Activated gamma-delta T cell treated with Interleukin-2 at 50 U/mL for 16 hours (primary cell): Measurements from ENCODE around the gene TUBGCP3.
"Not testable (repeated sequence)": the region's sequence is repeated elsewhere in the genome, so short reads cannot be mapped to it uniquely, and the experiment has no call there.

Experiments used
- DNase-seq: peaks from one replicate; pipeline ENCODE4 v3.0.0-alpha.2; 2020

TUBGCP3 gene

GRCh38 chr13:112576191-112576590 is 11.8 kb downstream of the TUBGCP3 start:
- DNase-seq: no peak

- DNase-seq: no peak
These were observed 12.3 kb downstream of the TUBGCP3 start for GRCh38 chr13:112575675-112576074.

DNA sequence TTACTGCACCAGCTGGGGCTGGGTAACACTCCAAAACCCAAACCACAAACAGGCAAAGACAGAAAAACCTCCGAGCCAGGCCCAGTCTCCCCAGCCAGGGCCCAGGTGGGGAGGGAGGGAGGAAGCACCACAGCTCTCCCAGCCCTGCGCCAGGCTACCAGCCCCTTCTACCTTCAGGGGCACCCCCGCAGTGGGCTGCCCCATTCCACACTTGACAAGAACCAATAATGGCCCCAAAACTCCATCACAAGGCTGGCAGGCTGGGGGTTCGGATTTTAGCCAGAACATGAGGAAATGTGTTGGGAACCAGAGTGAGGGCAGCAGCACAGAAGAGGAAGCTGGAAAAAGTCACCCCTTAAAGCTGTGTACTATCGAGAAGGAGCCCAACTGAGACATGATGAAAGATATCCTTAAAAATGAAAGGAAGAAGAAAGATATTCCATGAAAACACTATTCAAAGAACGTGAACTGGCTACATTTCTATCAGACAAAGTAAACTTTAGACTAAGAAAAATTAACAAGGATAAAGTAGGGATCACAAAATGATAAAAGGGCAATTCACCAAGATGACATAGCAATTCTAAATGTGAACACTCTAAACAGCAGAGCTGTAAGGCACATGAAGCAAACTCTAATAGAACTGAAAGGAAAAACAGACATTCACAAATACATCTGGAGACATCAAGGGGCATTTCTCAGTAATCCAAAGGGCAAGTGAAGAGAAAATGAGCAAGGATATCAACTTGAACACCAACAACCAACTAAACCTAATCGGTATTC is 12.9 kb downstream of the TUBGCP3 start:
- DNase-seq: no peak

- DNase-seq: no peak
These were observed 13.5 kb downstream of the TUBGCP3 start for GRCh38 chr13:112574416-112574815.

DNA sequence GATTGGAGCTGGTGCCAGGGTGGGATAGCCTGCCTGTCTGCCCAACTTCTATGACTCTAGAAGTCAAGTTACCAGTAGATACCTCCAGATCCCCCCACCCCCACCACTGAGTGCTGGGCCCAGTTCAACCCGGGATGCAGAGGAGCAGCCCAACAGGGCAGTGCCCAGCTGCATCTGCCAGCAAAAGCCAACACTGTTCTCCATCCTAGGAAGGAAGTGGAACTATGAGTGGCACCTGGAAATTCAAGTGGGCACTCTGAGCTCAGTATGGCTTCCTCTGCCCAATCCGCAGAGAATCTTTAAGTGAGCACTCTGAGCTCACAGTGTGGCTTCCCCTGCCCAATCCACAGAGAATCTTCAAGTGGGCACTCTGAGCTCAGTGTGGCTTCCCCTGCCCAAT is 14.2 kb downstream of the TUBGCP3 start:
- DNase-seq: no peak

DNA sequence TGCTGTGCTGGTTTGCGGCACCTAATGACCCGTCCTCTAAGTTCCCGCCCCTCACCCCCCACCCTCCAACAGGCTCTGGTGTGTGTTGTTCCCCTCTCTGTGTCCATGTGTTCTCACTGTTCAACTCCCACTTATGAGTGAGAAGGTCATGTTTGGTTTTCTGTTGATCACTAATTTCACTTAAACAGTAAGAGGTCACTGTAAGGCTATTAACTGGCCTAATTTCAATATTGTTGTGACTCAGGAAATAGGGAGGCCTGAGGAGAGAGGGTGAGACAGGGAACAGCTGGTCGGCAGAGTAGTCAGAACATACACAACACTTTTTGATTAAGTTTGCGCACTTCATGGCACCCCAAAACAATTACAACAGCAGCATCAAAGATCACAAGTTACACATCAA is 15.6 kb downstream of the TUBGCP3 start:
- no peak for DNase-seq

DNA sequence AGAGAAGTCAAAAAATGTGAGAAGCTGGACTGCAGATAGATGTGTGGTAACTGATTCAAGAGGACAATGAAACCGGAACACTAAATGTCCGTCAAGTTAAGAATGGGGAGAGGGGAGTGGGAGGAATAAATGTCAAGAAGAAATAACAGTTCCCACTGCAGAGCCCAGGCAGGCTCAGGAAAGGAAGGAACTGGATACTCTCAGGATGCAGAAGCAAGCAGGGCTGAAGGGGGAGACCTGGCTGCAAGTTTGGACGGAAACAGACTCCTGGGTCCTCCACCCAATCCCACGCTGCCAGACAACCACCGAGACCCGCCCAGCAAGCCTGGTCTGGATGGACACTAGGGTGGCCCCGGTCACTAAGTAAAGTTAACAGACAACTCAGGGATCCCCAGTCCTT is 18.1 kb downstream of the TUBGCP3 start:
- no peak for DNase-seq

GRCh38 chr13:112567161-112567862 is 20.6 kb downstream of the TUBGCP3 start:
- no peak for DNase-seq

GRCh38 chr13:112562786-112563383 is 25.1 kb downstream of the TUBGCP3 start:
- no peak for DNase-seq

GRCh38 chr13:112562254-112562653 is 25.7 kb downstream of the TUBGCP3 start:
- DNase-seq: no peak

DNA sequence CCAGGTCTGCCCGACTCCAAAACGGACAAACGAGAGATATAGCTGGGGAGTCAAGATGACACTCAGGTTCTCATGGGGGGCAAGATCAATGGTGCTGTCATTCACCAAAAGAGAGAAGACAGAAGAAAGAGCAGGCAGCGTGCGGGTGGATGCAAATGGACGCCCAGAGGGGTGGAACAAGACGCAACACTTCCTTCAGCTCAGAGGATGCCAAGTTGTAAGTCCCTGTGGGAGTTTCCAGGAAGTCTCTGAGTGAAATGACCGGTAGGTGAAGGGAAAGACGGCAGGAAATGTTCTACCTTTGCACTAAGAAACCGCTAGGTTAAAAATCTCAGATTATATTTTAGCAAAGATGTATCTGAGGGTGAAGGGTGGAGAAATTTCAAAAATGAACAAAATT is 26.5 kb downstream of the TUBGCP3 start:
- DNase-seq: no peak

DNA sequence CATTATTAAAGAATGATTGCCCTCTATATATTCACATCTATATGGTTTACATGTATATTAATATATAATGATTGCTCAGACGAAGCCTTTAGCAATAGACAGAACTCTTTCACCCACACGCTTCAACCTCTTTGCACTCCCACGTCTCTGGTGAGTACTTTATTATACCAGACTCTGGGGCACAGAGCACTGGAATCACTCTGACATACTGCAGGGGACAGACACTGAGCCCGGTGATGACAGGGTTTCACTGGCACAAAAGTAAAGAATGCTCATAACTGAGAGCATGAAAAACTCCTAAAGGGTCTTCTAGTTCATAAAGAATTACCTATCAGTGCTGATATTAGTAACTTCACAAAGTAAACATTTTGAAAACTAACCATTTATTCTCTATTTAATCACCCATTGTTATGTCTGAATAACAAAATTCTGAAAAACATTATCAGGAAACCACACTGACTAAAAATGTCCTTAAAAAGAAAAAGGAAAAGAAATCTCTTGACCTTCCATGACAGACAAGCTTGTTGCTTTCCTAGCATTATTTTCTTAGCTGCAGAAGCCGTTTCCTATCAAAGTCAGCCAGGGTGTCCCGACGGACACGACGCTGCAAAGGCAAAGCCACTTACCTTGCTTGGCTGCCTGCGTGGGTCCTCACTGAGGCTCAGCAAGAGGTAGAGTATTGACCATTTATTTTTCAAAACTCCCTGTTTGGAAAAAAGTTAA is 29.1 kb downstream of the TUBGCP3 start:
- no peak for DNase-seq

GRCh38 chr13:112556600-112556999 is 31.4 kb downstream of the TUBGCP3 start:
- no peak for DNase-seq

- DNase-seq: no peak
These were observed 33.6 kb downstream of the TUBGCP3 start for GRCh38 chr13:112554214-112554850.

DNA sequence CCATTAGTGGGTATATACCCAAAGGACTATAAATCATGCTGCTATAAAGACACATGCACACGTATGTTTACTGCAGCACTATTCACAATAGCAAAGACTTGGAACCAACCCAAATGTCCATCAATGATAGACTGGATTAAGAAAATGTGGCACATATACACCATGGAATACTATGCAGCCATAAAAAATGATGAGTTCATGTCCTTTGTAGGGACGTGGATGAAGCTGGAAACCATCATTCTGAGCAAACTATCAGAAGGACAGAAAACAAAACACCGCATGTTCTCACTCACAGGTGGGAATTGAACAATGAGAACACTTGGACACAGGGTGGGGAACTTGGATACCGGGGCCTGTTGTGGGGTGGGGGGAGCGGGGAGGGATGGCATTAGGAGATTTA is 39.0 kb downstream of the TUBGCP3 start:
- DNase-seq: not testable (repeated sequence)

- no peak for DNase-seq
These were observed 42.1 kb downstream of the TUBGCP3 start for GRCh38 chr13:112545856-112546255.

GRCh38 chr13:112532837-112533745 is 54.9 kb downstream of the TUBGCP3 start:
- DNase-seq: no peak

DNA sequence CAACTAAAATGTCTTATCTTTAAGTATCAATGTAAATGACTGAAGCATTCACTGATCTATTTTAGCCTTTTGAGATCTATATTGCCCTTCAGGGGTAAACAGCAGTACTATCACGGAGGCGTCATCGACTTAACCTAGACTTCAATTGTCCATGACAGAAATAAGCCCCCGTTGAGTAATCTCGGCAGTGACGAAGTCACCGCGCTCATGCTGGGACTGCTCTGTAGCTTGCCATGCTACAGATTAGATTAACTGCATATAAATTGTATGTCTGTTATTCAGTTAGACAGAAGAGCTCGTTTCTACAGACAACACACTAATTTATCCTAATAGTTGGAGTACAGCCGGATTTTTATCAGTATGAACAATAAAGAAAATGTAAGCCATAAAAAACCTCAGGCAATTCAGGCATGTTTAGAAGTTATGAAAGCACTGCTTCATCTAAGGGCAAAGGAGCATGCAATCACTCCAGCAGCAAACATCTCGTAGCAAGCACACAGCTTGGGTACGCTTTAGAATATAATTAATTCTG is 56.6 kb downstream of the TUBGCP3 start:
- no peak for DNase-seq

- DNase-seq: no peak
These were observed 57.1 kb downstream of the TUBGCP3 start for GRCh38 chr13:112530861-112531260.

DNA sequence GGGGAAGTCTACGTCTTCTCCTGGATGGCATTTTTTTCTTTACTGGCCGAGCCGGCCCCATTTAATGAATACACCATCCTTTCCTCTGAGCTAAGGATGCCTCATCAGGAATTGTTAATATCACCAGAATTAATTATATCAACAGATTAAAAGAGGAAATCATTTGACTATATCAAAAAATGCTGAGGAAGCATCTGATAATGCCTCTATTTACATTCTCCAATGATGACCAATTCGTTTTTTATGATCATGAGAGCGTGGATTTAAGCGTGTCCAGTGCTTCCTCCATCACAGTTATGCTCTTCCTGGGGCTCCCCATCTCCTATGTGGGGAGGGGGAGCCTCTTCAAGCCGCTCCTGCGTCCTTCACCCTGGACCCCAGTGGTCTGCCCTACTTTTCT is 58.7 kb downstream of the TUBGCP3 start:
- DNase-seq: no peak

DNA sequence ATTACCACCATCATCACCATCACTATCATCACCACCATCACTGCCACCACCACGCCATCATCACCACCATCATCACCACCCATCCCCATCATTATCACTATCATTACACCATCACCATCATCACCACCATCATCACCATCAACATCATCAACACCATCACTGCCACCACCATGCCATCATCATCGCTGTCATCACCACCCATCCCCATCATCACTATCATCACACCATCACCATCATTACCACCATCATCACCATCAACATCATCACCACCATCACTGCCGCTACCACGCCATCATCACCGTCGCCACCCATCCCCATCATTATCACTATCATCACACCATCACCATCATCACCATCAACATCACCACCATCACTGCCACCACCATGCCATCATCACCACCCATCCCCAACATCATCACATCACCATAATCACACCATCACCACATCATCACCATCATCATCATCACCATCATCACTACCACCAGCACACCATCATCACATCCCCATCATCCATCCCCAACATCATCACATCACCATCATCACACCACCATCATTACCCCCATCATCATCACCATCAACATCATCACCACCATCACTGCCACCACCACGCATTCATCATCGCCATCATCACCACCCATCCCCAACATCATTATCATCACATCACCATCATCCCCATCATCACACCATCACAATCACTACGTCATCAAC is 61.7 kb downstream of the TUBGCP3 start:
- DNase-seq: no peak
